ENCODE measurements around the gene RBM28. TPM values are rescaled to one million over a fixed set of nuclear protein-coding genes. Genes with fewer than 3 reads are reported as not detected.

The RBM28 gene
- total RNA-seq, 1 experiment from 2014 or later = 70.0 TPM

- Mint-ChIP-seq H3K27me3 (ENCODE audit: low read depth) (peaks cover 93% of the 10 kb centered on the region), H3K4me1 (peaks cover 12 to 16% of the 10 kb centered on the region in 2 experiments), H3K9me3 (peaks cover 0 to 1% of the 10 kb centered on the region in 2 experiments; a peak in 1 of 5 replicates), H3K27ac (no peak overlapping the region), H3K36me3 (ENCODE audit: insufficient read depth in 1 of 3, low read depth in 3 of 3) (no peaks in the 10 kb centered on the region; a peak in 2 of 7 replicates), H3K4me3 (no peak overlapping the region)
- no peak overlapping the region for H3K56ac ChIP-seq (ENCODE audit: insufficient read length, low read depth, low read length)
- H2BK12ac ChIP-seq (ENCODE audit: insufficient read length, low read depth, low read length) = no peak overlapping the region
- no peaks in the 10 kb centered on the region for H4K20me1 ChIP-seq (ENCODE audit: control insufficient read depth, insufficient read depth, insufficient read length)
- H2BK20ac ChIP-seq (ENCODE audit: low read depth, low read length, poor library complexity, severe bottlenecking) = no peak overlapping the region
- no peak overlapping the region for H3K4me2 ChIP-seq (ENCODE audit: insufficient read depth, insufficient read length, low read length)
- no peak overlapping the region for H3K18ac ChIP-seq (ENCODE audit: insufficient read length, low read depth, low read length)
- H3K4me1 ChIP-seq (ENCODE audit: insufficient read depth, low read length) = no peaks in the 10 kb centered on the region
- H2BK120ac ChIP-seq (ENCODE audit: low read depth, low read length, poor library complexity, severe bottlenecking) = no peak overlapping the region
- TF ChIP-seq CTCF (conservative IDR thresholded peaks at IDR 0.05) = no peak
- H3K27ac ChIP-seq (ENCODE audit: insufficient read length, low read depth, low read length) = no peak overlapping the region
- no peak for DNase-seq
- H2AFZ ChIP-seq (ENCODE audit: low read length) = no peak overlapping the region
- no peak overlapping the region for H4K91ac ChIP-seq (ENCODE audit: insufficient read length, low read depth, low read length)
- no peak overlapping the region for H4K8ac ChIP-seq (replicated peaks; ENCODE audit: insufficient read length, low read depth, low read length)
- H4K5ac ChIP-seq (ENCODE audit: insufficient read length, low read depth, low read length) = no peak overlapping the region
- H2BK5ac ChIP-seq (ENCODE audit: insufficient read length, low read length) = no peak overlapping the region
- no peak overlapping the region for H3K4ac ChIP-seq (ENCODE audit: low read depth, low read length)
- no peak overlapping the region for H2AK5ac ChIP-seq (ENCODE audit: insufficient read length, low read length)
- H3K14ac ChIP-seq (ENCODE audit: insufficient read depth, low read length) = no peak overlapping the region
- H3K23ac ChIP-seq (ENCODE audit: insufficient read length, low read depth, low read length) = no peak overlapping the region
- H3K23me2 ChIP-seq (ENCODE audit: insufficient read length, low read depth, low read length, poor library complexity, severe bottlenecking) = peaks cover 8% of the 10 kb centered on the region
- H2BK15ac ChIP-seq (ENCODE audit: low read depth, low read length) = no peak overlapping the region
- no peaks in the 10 kb centered on the region for H3K79me1 ChIP-seq (ENCODE audit: insufficient read depth, low read depth, low read length, poor library complexity, severe bottlenecking)
- H3K27me3 ChIP-seq (ENCODE audit: insufficient read depth, low read length) = peaks cover 34% of the 10 kb centered on the region
- H3K9ac ChIP-seq (ENCODE audit: extremely low read depth, insufficient read length, low read length) = no peak overlapping the region
- H3T11ph ChIP-seq (ENCODE audit: low read length) = no peak overlapping the region
- H3K9me3 ChIP-seq (ENCODE audit: control insufficient read depth, low read depth, low read length) = no peaks in the 10 kb centered on the region
- WGBS (ENCODE audit: extremely low coverage, insufficient read length, low lambda C conversion rate) = no CpG with 5 or more reads among the region's 6 CpGs
- no peaks in the 10 kb centered on the region for H3K79me2 ChIP-seq (ENCODE audit: insufficient read depth, low read length)
Observed at GRCh38 chr7:128363261-128363721, 19.6 kb upstream of the RBM28 start.
